CD1c-positive myeloid dendritic cell (primary cell): ENCODE data around the gene WDR31.
"Not testable (repeated sequence)": the region's sequence is repeated elsewhere in the genome, so short reads cannot be mapped to it uniquely, and the experiment has no call there.

Experiments used
- DNase-seq: peaks from one replicate; pipeline ENCODE4 v3.0.0-alpha.2; 2016; ENCODE audit errors: extremely low spot score

WDR31 gene

GRCh38 chr9:113340011-113340699, at the start of gene WDR31:
TSS of gene WDR31 (minus strand) at chr9:113340275. CDS start at chr9:113332022, 8,253 bp downstream.
- peak; percentile 89 for DNase-seq

- DNase-seq: no peak
Observed at GRCh38 chr9:113389451-113389850, 49.4 kb upstream of the WDR31 start.

GRCh38 chr9:113388833-113389232, 48.8 kb upstream of the WDR31 start:
- DNase-seq: no peak

GRCh38 chr9:113387560-113388230, 47.6 kb upstream of the WDR31 start:
- no peak for DNase-seq

GRCh38 chr9:113386571-113387393, 46.7 kb upstream of the WDR31 start:
- no peak for DNase-seq

- DNase-seq: no peak
Observed at GRCh38 chr9:113381909-113382411, 41.9 kb upstream of the WDR31 start.

- DNase-seq: not testable (repeated sequence)
Observed at GRCh38 chr9:113381441-113381840, 41.4 kb upstream of the WDR31 start.

- no peak for DNase-seq
Observed at GRCh38 chr9:113380869-113381378, 40.8 kb upstream of the WDR31 start.

GRCh38 chr9:113379829-113380210, 39.7 kb upstream of the WDR31 start:
- not testable (repeated sequence) for DNase-seq

GRCh38 chr9:113379094-113379828, 39.2 kb upstream of the WDR31 start:
- DNase-seq: not testable (repeated sequence)

GRCh38 chr9:113376634-113377567, 36.8 kb upstream of the WDR31 start, which contains the start of gene HDHD3:
TSS of gene HDHD3 (minus strand) at chr9:113376986. CDS start at chr9:113374354, 2,632 bp downstream.
- peak; percentile 52 for DNase-seq

- no peak for DNase-seq
Observed at GRCh38 chr9:113375057-113376023, 35.3 kb upstream of the WDR31 start.

GRCh38 chr9:113373676-113374392, 33.8 kb upstream of the WDR31 start:
- no peak for DNase-seq

- DNase-seq: no peak
Observed at GRCh38 chr9:113373256-113373655, 33.2 kb upstream of the WDR31 start.

GRCh38 chr9:113372059-113372458, 32.0 kb upstream of the WDR31 start:
- no peak for DNase-seq

- no peak for DNase-seq
Observed at GRCh38 chr9:113370806-113371325, 30.8 kb upstream of the WDR31 start.

GRCh38 chr9:113369855-113370140, 29.7 kb upstream of the WDR31 start:
- no peak for DNase-seq
